Astrocyte of the spinal cord (primary cell): ENCODE data around the gene TBC1D9.

Source experiments
- DNase-seq: peaks from one replicate; pipeline ENCODE4 v3.0.0; 2011; ENCODE audit warnings: low read depth, low spot score
- H3K4me3 ChIP-seq: 2 replicates; pipeline ENCODE4 v1.5.1; 2011; ENCODE audit warnings: low read depth, mild to moderate bottlenecking, low read length, moderate library complexity
- CTCF ChIP-seq: IDR thresholded peaks from 2 replicates; pipeline ENCODE4 v1.5.1; 2012; ENCODE audit warnings: low read depth, mild to moderate bottlenecking, low read length, inconsistent platforms
- in situ Hi-C: cut with HindIII; loops from 2 replicates; pipeline ENCODE4 v1.10.0; 2017; ENCODE audit warnings: low sequenced_read_pairs

The TBC1D9 gene

GRCh38 chr4:140706665-140707064, 49.5 kb downstream of the TBC1D9 start:
- TF ChIP-seq CTCF = no peak
- DNase-seq = no peak
- H3K4me3 ChIP-seq = no peak overlapping the region
- in situ Hi-C loops = no loop called here

- DNase-seq = no peak
- no peak for TF ChIP-seq CTCF
- in situ Hi-C loops = no loop called here
- no peak overlapping the region for H3K4me3 ChIP-seq
These were observed 49.9 kb downstream of the TBC1D9 start for GRCh38 chr4:140706276-140706625.

GRCh38 chr4:140705625-140706275, 50.4 kb downstream of the TBC1D9 start:
- no peak overlapping the region for H3K4me3 ChIP-seq
- no peak for TF ChIP-seq CTCF
- DNase-seq = no peak
- in situ Hi-C loops = no loop called here

GRCh38 chr4:140704964-140705363, 51.2 kb downstream of the TBC1D9 start:
- in situ Hi-C loops = no loop called here
- TF ChIP-seq CTCF = no peak
- H3K4me3 ChIP-seq = no peak overlapping the region
- no peak for DNase-seq

GRCh38 chr4:140704392-140704960, 51.7 kb downstream of the TBC1D9 start:
- H3K4me3 ChIP-seq = no peak overlapping the region
- in situ Hi-C loops = no loop called here
- no peak for DNase-seq
- no peak for TF ChIP-seq CTCF

- in situ Hi-C loops = no loop called here
- H3K4me3 ChIP-seq = no peak overlapping the region
These were observed 52.7 kb downstream of the TBC1D9 start for GRCh38 chr4:140703463-140703862.

More at GRCh38 chr4:140703463-140703862, 52.7 kb downstream of the TBC1D9 start:
- no peak for TF ChIP-seq CTCF
- DNase-seq = peak; percentile 48
